ENCODE measurements around the gene FIGN. TPM values are rescaled to one million over a fixed set of nuclear protein-coding genes. Genes with fewer than 3 reads are reported as not detected.

Gene FIGN
- total RNA-seq, 1 experiment from 2014 or later = 19.4 TPM

GRCh38 chr2:163759013-163759412 lies 23.2 kb upstream of the FIGN start:
- DNase-seq (ENCODE audit: low spot score) (no peak), ATAC-seq (no peak)
- no peaks in the 10 kb centered on the region for H3K27me3 Mint-ChIP-seq (ENCODE audit: low read depth)
- CTCF ChIA-PET = no interaction called here
- peaks cover 10% of the 10 kb centered on the region for H3K4me1 Mint-ChIP-seq
- POLR2A ChIA-PET = no interaction called here
- no peak overlapping the region for H3K4me3 Mint-ChIP-seq
- H3K36me3 Mint-ChIP-seq = no peaks in the 10 kb centered on the region
- TF ChIP-seq TEAD1 (CRISPR knock-in tag; IDR thresholded peaks at IDR 0.05) = no peak
- no peak for TF ChIP-seq SMAD4 (CRISPR knock-in tag; IDR thresholded peaks at IDR 0.05)
- TF ChIP-seq NR3C1 (CRISPR knock-in tag; conservative IDR thresholded peaks at IDR 0.05; ENCODE audit: low read depth) = no peak
- no peak for TF ChIP-seq ZMAT4 (CRISPR knock-in tag; IDR thresholded peaks at IDR 0.05)
- TF ChIP-seq EMX1 (CRISPR knock-in tag; IDR thresholded peaks at IDR 0.05) = no peak
- no peak for TF ChIP-seq GRHL2 (CRISPR knock-in tag; IDR thresholded peaks at IDR 0.05; ENCODE audit: insufficient replicate concordance, severe bottlenecking)
- no peak overlapping the region for H3K27ac Mint-ChIP-seq
- no peaks in the 10 kb centered on the region for H3K9me3 Mint-ChIP-seq

- Mint-ChIP-seq H3K36me3 (no peaks in the 10 kb centered on the region), H3K9me3 (no peaks in the 10 kb centered on the region), H3K27me3 (ENCODE audit: low read depth) (no peaks in the 10 kb centered on the region), H3K4me1 (peaks cover 10% of the 10 kb centered on the region), H3K4me3 (no peak overlapping the region), H3K27ac (peak overlapping the region; percentile 3; the same call in 1 of the 2 replicates)
- DNase-seq (ENCODE audit: low spot score) (no peak), ATAC-seq (peak; percentile 97)
- ChIA-PET POLR2A (no interaction called here), CTCF (no interaction called here)
- no peak for TF ChIP-seq TEAD1 (CRISPR knock-in tag; IDR thresholded peaks at IDR 0.05)
- no peak for TF ChIP-seq IRF1 (CRISPR knock-in tag; IDR thresholded peaks at IDR 0.05)
- TF ChIP-seq NFE2L1 (CRISPR knock-in tag; IDR thresholded peaks at IDR 0.05) = 0 out of 2 replicates have a peak, but pooled peaks have one; percentile 21
- TF ChIP-seq ETV6 (CRISPR knock-in tag; IDR thresholded peaks at IDR 0.05) = no peak
These were observed 22.0 kb upstream of the FIGN start for GRCh38 chr2:163757814-163758213.

GRCh38 chr2:163756588-163756987 lies 20.8 kb upstream of the FIGN start:
- Mint-ChIP-seq H3K27me3 (ENCODE audit: low read depth) (no peaks in the 10 kb centered on the region), H3K4me3 (no peak overlapping the region), H3K36me3 (no peaks in the 10 kb centered on the region), H3K9me3 (no peaks in the 10 kb centered on the region), H3K4me1 (peaks cover 10% of the 10 kb centered on the region), H3K27ac (no peak overlapping the region)
- DNase-seq (ENCODE audit: low spot score) (no peak), ATAC-seq (no peak)
- TF ChIP-seq FOXP1 (CRISPR knock-in tag; IDR thresholded peaks at IDR 0.05; ENCODE audit: borderline replicate concordance) = no peak
- POLR2A ChIA-PET = no interaction called here
- CTCF ChIA-PET = no interaction called here

GRCh38 chr2:163755366-163755765 lies 19.6 kb upstream of the FIGN start:
- no peaks in the 10 kb centered on the region for H3K9me3 Mint-ChIP-seq
- DNase-seq (ENCODE audit: low spot score) (no peak), ATAC-seq (no peak)
- H3K36me3 Mint-ChIP-seq = no peaks in the 10 kb centered on the region
- no peak overlapping the region for H3K27ac Mint-ChIP-seq
- CTCF ChIA-PET = no interaction called here
- peaks cover 10% of the 10 kb centered on the region for H3K4me1 Mint-ChIP-seq
- H3K27me3 Mint-ChIP-seq (ENCODE audit: low read depth) = no peaks in the 10 kb centered on the region
- TF ChIP-seq FOXK1 (CRISPR knock-in tag; IDR thresholded peaks at IDR 0.05) (no peak), IRF1 (CRISPR knock-in tag; IDR thresholded peaks at IDR 0.05) (no peak), STAT6 (CRISPR knock-in tag; conservative IDR thresholded peaks at IDR 0.05; ENCODE audit: low read depth) (no peak), ETV6 (CRISPR knock-in tag; IDR thresholded peaks at IDR 0.05) (no peak), ZNF532 (CRISPR knock-in tag; IDR thresholded peaks at IDR 0.05; ENCODE audit: borderline replicate concordance) (no peak), CREB1 (CRISPR knock-in tag; IDR thresholded peaks at IDR 0.05) (no peak), CREM (CRISPR knock-in tag; IDR thresholded peaks at IDR 0.05) (no peak), ZNF138 (CRISPR knock-in tag; conservative IDR thresholded peaks at IDR 0.05) (no peak), ZMAT4 (CRISPR knock-in tag; IDR thresholded peaks at IDR 0.05) (no peak), NR2C2 (CRISPR knock-in tag; IDR thresholded peaks at IDR 0.05) (no peak)
- POLR2A ChIA-PET = no interaction called here
- H3K4me3 Mint-ChIP-seq = no peak overlapping the region
